GM19099 (cell line): ENCODE results near the gene LRRC41.
A peak's percentile ranks its signal among the peaks of the same experiment; 100 is the strongest.

ENCODE experiments used
- POLR2A ChIP-seq: IDR thresholded peaks from 3 replicates; pipeline ENCODE4 v1.6.1; 2011; ENCODE audit warnings: low read depth; ENCODE audit not compliant: insufficient read length; ENCODE audit errors: extremely low read depth

LRRC41 gene

DNA sequence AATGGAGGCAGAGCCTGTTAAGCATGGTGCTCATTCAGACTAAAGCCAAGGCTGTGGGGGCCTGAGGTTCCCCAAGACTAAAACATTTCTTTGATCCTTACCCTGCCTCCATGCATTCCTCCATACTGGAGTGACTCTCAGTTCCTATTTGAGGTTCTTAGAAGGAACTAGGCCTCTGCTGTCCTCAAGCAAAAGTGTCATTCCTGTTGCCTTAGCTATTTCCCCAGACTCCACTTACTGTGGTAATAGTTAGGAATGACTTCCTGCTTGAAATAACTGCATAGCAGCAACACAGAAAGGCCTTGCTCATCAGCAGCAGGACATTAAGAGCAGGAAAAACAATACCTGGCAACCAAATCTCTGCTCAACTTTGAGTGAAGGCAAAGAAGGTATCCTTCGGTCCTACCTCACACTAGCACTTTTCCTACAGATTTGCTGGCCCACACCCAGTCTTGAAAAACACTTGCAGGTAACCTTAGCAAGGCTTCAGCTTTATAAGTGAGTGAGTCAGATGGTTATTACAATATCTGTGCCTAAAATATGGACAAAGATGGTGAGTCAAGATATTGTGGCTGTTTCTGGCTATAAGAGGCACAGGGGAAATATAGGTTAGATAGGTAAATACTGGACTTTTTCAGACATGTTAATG lies 14.8 kb downstream of the LRRC41 start:
- no peak for TF ChIP-seq POLR2A

DNA sequence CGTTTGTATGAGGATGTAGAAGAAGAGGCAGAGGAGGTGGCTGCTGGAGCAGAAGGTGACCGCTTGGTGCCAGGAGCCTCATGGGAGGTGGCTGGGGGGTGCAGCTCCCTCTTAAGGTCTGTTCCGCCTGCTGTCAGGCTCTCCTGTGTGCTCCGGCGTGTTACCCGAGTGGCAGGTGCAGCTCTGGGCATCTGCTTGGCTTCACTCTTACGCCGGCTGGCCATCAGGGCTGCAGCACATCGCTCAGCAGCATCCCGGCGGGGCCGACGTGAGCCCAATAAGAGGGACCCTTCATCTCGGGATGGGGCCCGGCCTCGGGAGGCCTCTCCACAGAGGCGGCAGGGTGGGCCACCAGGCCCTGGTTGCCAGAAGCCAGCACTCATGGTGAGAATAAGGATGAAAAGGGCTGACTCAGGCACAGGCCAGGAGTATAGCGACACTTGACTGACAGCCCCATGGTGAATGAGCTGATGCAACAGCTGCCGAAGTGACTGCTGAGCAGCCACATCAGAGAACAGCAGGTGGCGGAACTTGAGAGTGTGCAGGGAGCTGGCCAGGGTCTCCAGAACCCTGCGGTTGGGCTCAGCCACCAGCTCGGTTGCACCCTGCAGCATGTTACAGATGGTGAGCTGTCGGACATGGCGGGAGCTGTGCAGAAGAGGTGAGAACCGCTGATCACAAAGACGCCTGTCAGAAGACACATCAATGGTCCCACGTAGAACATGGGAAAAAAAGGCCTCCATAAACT lies 17.5 kb downstream of the LRRC41 start:
- TF ChIP-seq POLR2A = no peak

DNA sequence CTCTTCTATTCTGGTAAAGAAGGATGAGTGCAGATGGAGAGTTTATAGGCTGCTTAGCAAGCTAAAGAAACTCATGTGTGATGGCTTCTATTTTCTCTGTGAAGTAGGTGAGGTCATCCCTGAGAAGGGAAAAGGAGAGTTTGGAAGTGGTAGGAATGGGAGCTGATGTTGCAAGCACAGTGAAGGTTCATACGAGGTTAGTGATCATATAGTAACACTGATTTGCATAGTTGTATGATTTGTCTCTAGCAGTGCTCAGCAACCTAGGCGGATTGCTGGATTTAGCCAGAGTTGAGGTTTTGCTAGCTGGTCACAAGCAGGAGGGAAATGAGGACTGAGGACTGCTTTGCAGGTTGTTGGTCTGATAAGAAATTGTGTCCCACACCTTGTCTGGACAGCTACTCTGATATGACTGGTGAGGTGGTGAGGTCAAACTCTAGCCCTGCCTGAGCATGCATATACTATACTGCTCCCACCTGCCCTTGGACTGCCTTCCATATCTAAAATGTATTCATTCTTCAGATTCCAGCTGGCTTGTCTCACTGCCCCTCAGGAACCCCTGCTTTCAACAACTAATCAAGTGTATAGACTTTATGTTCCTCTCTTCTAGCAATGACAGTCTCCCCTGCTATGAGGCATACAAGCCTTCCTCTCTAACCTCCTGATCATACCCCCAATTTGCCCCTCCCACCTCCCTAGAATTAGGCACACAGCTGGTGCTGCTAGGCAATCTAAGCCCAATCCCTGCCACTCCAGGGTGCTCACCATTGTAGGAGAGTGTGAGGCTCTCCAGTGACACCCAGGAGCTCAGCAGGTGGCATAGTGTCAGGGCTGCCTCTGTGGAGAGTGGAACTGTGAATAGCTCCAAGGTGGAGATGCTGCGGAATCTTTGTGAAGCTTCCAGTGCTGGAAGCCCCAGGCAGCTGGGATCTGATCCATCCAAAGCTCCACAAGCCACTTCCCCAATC lies 18.5 kb downstream of the LRRC41 start:
- TF ChIP-seq POLR2A = no peak

DNA sequence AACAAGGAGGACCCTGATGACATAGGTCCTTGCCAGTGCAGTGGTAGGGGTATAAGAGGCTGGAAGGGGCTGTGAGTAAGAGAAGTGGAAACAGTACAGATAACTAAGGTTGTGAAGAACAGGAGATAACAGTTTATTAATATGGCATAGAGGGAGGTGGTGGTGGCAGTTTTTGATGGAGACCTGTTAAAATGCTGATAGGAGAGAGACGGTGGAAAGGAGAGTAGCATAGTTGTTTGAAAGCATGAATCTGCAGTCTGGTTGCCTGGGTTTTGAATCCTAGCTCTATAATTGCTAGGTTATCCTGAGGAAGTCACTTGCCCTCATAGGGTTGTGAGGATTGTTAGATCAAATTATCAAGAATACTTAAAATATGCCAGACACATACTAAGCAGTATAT lies 19.4 kb downstream of the LRRC41 start:
- no peak for TF ChIP-seq POLR2A

DNA sequence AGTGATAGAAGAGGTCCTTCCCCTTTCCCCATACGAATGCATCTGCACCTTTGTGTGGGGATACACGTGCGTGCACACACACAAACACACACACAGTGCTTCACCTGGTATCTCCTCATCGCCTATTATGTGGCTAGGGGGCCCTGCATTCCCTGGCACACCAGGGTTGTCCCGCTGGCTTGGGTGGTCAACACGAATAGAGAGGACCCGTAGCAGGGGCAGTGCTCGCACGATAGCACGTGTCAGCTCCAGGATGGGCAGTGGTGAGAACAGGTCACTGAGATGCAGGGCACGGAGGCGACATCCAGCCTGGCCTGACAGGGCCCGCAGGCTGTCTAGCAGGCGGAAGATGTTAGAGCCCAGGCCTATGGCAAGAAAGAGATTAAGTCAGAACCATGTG lies 22.4 kb downstream of the LRRC41 start:
- no peak for TF ChIP-seq POLR2A

DNA sequence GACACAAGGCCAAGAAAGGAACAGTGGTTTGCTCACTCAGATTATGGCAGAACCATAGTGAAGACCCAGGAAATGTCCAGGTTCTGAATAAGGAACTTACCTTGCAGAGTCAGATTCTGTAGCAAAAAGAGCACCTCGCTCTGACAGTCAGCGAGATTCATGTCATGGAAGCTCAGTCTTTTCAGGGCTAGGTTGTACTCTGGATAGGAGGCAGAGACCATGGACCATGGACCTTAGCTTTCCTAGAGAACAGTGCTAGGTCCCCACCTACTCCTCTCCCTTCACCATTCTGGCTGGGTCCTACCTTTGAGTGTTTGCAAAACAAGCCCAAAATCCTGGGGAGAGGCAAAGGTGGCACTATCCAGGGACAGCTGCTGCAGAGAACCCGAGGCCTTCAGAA lies 23.3 kb downstream of the LRRC41 start:
- peak; percentile 24 for TF ChIP-seq POLR2A

DNA sequence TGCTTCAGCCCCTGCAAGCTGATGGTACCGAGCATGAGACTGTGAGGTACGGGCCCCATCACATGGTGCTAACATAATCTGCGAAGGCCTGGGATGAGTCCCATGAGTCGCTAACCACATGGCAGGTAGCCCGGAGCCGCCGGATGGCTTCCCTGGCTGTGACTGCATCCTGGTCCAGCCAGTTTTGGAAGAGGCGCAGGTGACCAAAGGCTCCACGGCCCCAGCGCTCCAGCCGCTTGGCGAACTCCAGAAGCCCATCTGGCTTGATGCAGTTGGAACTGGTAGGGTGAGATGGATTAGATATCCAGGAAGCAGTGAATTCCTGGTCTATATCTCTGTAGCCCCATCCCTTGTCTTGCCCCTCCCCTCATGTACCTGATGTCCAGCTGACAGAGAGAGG lies 24.6 kb downstream of the LRRC41 start:
- TF ChIP-seq POLR2A = no peak

DNA sequence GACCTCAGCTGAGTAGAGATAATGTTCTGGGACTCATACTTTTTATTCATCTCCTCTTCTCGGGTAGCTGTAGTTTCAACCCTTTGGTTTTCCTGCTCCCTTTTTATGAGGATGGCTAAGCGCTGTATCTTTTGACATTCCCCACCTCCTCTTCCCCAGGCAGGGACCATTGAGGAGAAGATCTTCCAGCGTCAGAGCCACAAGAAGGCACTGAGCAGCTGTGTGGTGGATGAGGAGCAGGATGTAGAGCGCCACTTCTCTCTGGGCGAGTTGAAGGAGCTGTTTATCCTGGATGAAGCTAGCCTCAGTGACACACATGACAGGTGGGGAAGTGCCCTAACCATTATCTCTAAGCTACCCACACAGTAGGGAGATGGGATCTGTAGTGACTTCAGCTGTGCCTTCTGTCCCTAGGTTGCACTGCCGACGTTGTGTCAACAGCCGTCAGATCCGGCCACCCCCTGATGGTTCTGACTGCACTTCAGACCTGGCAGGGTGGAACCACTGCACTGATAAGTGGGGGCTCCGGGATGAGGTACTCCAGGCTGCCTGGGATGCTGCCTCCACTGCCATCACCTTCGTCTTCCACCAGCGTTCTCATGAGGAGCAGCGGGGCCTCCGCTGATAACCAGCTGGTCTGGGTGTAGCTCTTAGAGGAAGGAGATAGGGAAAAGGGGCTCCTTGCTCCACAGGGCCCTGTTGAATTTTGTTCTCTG lies 25.6 kb downstream of the LRRC41 start:
- TF ChIP-seq POLR2A = no peak

DNA sequence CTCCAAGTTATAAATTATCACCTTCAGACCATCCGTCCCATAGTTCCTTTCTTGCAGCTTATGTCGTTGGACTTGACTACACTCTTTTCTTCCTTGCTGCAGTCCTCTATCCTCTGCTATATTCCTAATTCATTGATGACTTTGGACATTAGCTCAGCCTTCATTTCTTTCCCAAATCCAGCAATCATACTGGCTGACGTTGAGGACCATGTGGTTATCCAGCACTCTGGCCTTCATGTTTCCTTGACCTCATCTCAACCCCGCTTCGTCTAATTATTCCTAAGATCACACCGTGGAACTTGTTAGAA lies 28.4 kb downstream of the LRRC41 start:
- no peak for TF ChIP-seq POLR2A

DNA sequence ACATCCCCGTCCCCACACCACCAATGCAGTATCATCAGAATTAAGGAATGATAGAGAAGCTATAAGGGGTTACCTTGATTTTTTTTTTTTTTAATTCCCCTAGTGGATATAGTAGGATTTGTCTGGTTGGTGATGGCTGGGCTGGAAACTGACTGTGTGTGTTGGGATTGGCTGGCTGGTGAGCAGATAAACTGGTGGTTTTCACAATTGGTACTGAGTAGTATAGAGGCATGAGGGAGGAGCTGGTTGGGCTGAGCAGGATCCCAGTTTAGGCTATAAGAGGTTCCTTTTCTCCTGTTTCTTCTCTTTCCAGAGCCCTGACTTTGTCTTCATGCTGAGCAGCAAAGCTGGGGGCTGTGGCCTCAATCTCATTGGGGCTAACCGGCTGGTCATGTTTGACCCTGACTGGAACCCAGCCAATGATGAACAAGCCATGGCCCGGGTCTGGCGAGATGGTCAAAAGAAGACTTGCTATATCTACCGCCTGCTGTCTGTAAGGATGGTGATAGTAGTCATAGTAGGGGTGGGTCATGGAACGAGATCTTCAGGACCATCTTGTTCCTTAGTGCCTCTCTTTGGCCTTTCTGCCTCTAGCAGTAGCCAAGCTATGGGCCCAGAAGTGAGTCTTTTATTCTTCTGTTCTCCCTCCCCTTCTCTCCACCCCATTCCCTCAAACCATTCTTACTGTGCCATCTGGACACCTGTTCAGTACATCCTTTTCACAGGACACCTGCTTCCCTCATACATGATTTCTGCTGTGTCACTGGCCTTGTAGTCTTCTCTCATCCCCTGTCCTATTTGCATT lies 29.0 kb downstream of the LRRC41 start:
- no peak for TF ChIP-seq POLR2A

DNA sequence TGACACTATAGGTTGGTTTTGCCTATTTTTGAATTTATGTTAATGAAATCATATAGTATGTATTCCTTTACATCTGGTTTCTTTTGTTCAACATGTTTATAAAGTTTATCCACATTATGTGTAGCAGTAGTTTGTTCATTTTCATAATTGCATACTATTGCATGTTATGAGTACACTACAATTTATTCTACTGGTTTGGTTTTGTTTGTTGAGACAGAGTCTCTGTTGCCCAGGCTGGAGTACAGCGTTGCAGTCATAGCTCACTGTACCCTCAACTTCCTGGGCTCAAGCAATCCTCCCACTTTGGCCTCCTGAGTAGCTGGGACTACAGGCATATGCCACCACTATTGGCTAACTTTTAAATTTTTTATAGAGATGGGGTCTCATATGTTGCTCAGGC lies 34.8 kb downstream of the LRRC41 start:
- no peak for TF ChIP-seq POLR2A

DNA sequence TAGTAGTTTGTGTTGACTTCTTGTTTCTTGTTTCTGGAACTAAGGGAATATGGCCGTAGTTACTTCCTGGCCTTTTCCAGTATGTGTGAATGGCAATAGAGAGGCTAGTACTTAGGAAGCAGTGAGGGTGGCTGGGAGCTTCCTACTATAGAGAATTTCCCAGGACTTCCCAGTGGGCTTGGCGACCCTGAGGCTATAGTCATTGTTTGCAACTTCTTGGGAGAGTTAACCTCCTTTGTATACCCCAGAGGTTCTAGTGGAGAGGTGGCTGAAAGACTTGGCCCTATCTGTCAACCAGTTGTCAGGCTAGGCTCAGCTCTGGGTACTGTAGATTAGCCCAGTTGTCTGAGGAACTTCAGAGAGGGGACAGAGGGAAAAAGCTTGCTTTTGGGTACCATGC lies 40.3 kb downstream of the LRRC41 start:
- no peak for TF ChIP-seq POLR2A

DNA sequence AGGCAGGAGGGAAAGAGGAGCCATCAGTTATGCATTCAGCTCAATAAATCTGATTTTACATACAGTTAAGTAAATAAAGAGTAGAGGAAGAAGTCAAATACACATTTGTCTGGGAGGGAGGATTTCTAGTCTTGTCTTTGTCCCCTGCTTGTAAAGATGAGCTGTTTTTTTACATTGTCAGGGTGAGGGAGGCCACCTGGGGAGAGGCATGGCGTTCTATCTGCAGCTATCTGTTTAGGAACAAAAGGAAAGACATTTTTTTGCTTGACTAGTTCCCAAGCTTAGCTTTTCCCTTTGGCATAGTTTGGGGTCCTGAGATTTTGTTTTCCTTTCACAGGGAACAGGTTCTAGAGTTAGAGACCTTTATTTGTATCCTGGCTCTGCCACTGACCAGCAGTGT lies 40.9 kb downstream of the LRRC41 start:
- no peak for TF ChIP-seq POLR2A

DNA sequence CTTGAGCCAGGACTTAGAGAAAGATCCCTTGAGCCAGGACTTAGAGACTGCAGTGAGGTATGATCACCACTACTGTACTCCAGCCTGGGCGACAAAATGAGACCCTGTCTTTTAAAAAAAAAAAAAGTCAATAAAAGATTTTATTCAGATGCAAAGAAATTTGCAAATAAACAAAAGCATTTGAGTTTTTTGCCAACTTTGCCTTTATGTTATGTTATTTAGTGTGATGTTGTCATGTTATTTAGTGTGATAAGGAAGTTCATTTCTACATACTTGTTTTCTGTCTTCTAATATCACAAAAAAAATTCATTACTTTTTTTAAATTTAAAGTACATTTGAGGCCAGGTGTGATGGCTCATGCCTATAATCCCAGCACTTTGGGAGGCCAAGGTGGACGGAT lies 46.9 kb downstream of the LRRC41 start:
- TF ChIP-seq POLR2A = no peak
